Activated B cell treated with CpG ODN at 0.5 μM for 24 hours (primary cell): Measurements from ENCODE around the gene CCDC102B. TPM values are rescaled to one million over a fixed set of nuclear protein-coding genes. Genes with fewer than 3 reads are reported as not detected.
"Not testable (repeated sequence)": the region's sequence is repeated elsewhere in the genome, so short reads cannot be mapped to it uniquely, and the experiment has no call there.

Source experiments
- ATAC-seq: fragments of 200-7000 bp; cut with Tn5 transposase; one replicate; pipeline ENCODE4 v1.10.0; 2021; ENCODE audit warnings: low read depth, mild to moderate bottlenecking, moderate library complexity
- CTCF ChIA-PET: fragments of 350-600 bp; sonication (Branson Sonifier 250); formaldehyde crosslinking; loops from one replicate; lab custom pipeline; 2021; ENCODE audit warnings: antibody characterized with exemption; lab: Charles Lee
- POLR2A ChIA-PET: fragments of 350-600 bp; sonication (Branson Sonifier 250); formaldehyde crosslinking; loops from one replicate; lab custom pipeline; 2021; ENCODE audit warnings: antibody characterized with exemption; lab: Charles Lee
- DNase-seq: peaks from one replicate; pipeline ENCODE4 v3.0.0; 2022
- H3K27ac Mint-ChIP-seq: one replicate; pipeline ENCODE4 v1.8.0; 2020; ENCODE audit warnings: mixed read lengths
- H3K27me3 Mint-ChIP-seq: one replicate; pipeline ENCODE4 v1.8.0; 2021; ENCODE audit warnings: mixed read lengths
- H3K36me3 Mint-ChIP-seq: one replicate; pipeline ENCODE4 v1.8.0; 2021; ENCODE audit warnings: low read depth, mixed read lengths
- H3K4me1 Mint-ChIP-seq: one replicate; pipeline ENCODE4 v1.8.0; 2021; ENCODE audit warnings: mixed read lengths
- H3K4me3 Mint-ChIP-seq: one replicate; pipeline ENCODE4 v1.8.0; 2020; ENCODE audit warnings: mild to moderate bottlenecking, mixed read lengths
- H3K9me3 Mint-ChIP-seq: one replicate; pipeline ENCODE4 v1.8.0; 2020; ENCODE audit warnings: mixed read lengths
- CTCF ChIP-seq: fragments of 200-600 bp; IDR thresholded peaks from one replicate; pipeline ENCODE4 v1.8.0; 2022; ENCODE audit warnings: antibody characterized with exemption, mild to moderate bottlenecking
- intact Hi-C: fragments of 100-400 bp; cut with micrococcal nuclease; formaldehyde crosslinking; loops from one replicate; pipeline ENCODE4 v1.15.1; 2024
- total RNA-seq: library from RNA; stranded (reverse); gene quantifications from 2 replicates; pipeline ENCODE4 v1.2.3, GENCODE V29; 2022

Gene CCDC102B
- total RNA-seq, 1 donor from 2014 or later = 1.8 TPM

- intact Hi-C loops = no loop called here
- CTCF ChIA-PET = no interaction called here
- H3K9me3 Mint-ChIP-seq = peaks cover 2% of the 10 kb centered on the region
These were observed 63.5 kb downstream of the CCDC102B start for GRCh38 chr18:68861365-68861764.

GRCh38 chr18:68865021-68865420 is 67.1 kb downstream of the CCDC102B start:
- Mint-ChIP-seq H3K36me3 (no peaks in the 10 kb centered on the region), H3K4me1 (no peaks in the 10 kb centered on the region), H3K4me3 (no peak overlapping the region), H3K27ac (no peak overlapping the region), H3K9me3 (peaks cover 2% of the 10 kb centered on the region), H3K27me3 (no peaks in the 10 kb centered on the region)
- POLR2A ChIA-PET = no interaction called here
- intact Hi-C loops = no loop called here
- no peak for TF ChIP-seq CTCF
- DNase-seq (no peak), ATAC-seq (no peak)
- CTCF ChIA-PET = no interaction called here

More at GRCh38 chr18:68861365-68861764, 63.5 kb downstream of the CCDC102B start:
- H3K27me3 Mint-ChIP-seq = no peaks in the 10 kb centered on the region
- no peak overlapping the region for H3K27ac Mint-ChIP-seq
- H3K4me1 Mint-ChIP-seq = no peaks in the 10 kb centered on the region
- no peak for TF ChIP-seq CTCF
- H3K4me3 Mint-ChIP-seq = no peak overlapping the region
- DNase-seq (no peak), ATAC-seq (no peak)
- no peaks in the 10 kb centered on the region for H3K36me3 Mint-ChIP-seq
- POLR2A ChIA-PET = no interaction called here

GRCh38 chr18:68865503-68865902 is 67.6 kb downstream of the CCDC102B start:
- no peaks in the 10 kb centered on the region for H3K4me1 Mint-ChIP-seq
- no peak for TF ChIP-seq CTCF
- H3K4me3 Mint-ChIP-seq = no peak overlapping the region
- H3K27me3 Mint-ChIP-seq = no peaks in the 10 kb centered on the region
- ChIA-PET CTCF (no interaction called here), POLR2A (no interaction called here)
- H3K27ac Mint-ChIP-seq = no peak overlapping the region
- intact Hi-C loops = no loop called here
- H3K9me3 Mint-ChIP-seq = peaks cover 1% of the 10 kb centered on the region
- H3K36me3 Mint-ChIP-seq = no peaks in the 10 kb centered on the region
- no peak for DNase-seq
- no peak for ATAC-seq

GRCh38 chr18:68873003-68873402 is 75.1 kb downstream of the CCDC102B start:
- intact Hi-C loops = no loop called here
- ATAC-seq (no peak), DNase-seq (no peak)
- H3K27ac Mint-ChIP-seq = no peak overlapping the region
- no peaks in the 10 kb centered on the region for H3K4me1 Mint-ChIP-seq
- H3K4me3 Mint-ChIP-seq = no peak overlapping the region
- CTCF ChIA-PET = no interaction called here
- H3K27me3 Mint-ChIP-seq = no peaks in the 10 kb centered on the region
- H3K36me3 Mint-ChIP-seq = no peaks in the 10 kb centered on the region
- POLR2A ChIA-PET = no interaction called here
- H3K9me3 Mint-ChIP-seq = no peaks in the 10 kb centered on the region
- no peak for TF ChIP-seq CTCF

GRCh38 chr18:68874361-68874760 is 76.5 kb downstream of the CCDC102B start:
- Mint-ChIP-seq H3K27me3 (no peaks in the 10 kb centered on the region), H3K36me3 (no peaks in the 10 kb centered on the region), H3K4me1 (no peaks in the 10 kb centered on the region), H3K4me3 (no peak overlapping the region), H3K27ac (no peak overlapping the region), H3K9me3 (no peaks in the 10 kb centered on the region)
- intact Hi-C loops = no loop called here
- no peak for TF ChIP-seq CTCF
- no peak for ATAC-seq
- POLR2A ChIA-PET = no interaction called here
- DNase-seq = no peak
- CTCF ChIA-PET = no interaction called here

- ATAC-seq, POLR2A ChIA-PET, H3K4me1 Mint-ChIP-seq, H3K27ac Mint-ChIP-seq, intact Hi-C loops, CTCF ChIA-PET, H3K36me3 Mint-ChIP-seq, DNase-seq, H3K9me3 Mint-ChIP-seq, H3K4me3 Mint-ChIP-seq, H3K27me3 Mint-ChIP-seq: not testable (repeated sequence)
These were observed 82.1 kb downstream of the CCDC102B start for GRCh38 chr18:68879947-68880346.
